Neural cell (in vitro differentiated cells): ENCODE data around the gene PCYT2.

Experiments used
- CTCF ChIP-seq: fragments of 450-650 bp; IDR thresholded peaks from 2 replicates; pipeline ENCODE4 v1.5.1; 2014; ENCODE audit warnings: antibody characterized with exemption, mild to moderate bottlenecking, moderate library complexity; ENCODE audit not compliant: poor library complexity, severe bottlenecking
- EZH2 ChIP-seq: fragments of 200-600, 300-800 bp; shearing (Covaris generic), sonication (generic); IDR thresholded peaks from 2 replicates; pipeline ENCODE4 v1.6.1; 2014; ENCODE audit warnings: antibody characterized with exemption, low read length, borderline replicate concordance, mild to moderate bottlenecking; ENCODE audit not compliant: insufficient read depth, poor library complexity, severe bottlenecking
- POLR2AphosphoS5 ChIP-seq: IDR thresholded peaks from 2 replicates; pipeline ENCODE4 v1.6.1; 2012
- RAD21 ChIP-seq: fragments of 450-650 bp; conservative IDR thresholded peaks from 2 replicates; pipeline ENCODE4 v1.6.1; 2014; ENCODE audit warnings: antibody characterized with exemption, mild to moderate bottlenecking, moderate library complexity
- TF ChIP-seq, protein P1 (sequence below): IDR thresholded peaks from 2 replicates; pipeline ENCODE4 v1.6.1; 2012; ENCODE audit warnings: borderline replicate concordance

DNA sequence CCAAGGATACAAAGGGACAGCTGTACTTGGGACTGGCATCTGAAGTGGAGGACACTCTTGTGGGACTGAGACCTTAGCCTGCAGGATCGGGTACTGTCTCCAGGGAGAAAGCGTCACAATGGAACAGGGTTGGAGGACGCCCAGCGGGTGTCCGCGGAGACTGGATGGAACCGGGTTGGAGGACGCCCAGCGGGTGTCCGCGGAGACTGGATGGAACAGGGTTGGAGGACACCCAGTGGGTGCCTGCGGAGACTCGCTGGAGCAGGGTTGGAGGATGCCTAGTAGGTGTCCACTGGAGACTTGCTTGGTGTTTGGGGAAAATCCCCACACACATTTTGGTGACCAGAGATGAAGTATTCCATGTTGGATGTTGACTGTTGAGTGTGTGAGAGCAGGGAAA lies 36.0 kb upstream of the PCYT2 start, which contains the start of gene MYADML2:
- TF ChIP-seq CTCF = no peak
- no peak for TF ChIP-seq POLR2AphosphoS5
- no peak for TF ChIP-seq EZH2
- TF ChIP-seq RAD21 = no peak
- TF ChIP-seq, protein P1, sequence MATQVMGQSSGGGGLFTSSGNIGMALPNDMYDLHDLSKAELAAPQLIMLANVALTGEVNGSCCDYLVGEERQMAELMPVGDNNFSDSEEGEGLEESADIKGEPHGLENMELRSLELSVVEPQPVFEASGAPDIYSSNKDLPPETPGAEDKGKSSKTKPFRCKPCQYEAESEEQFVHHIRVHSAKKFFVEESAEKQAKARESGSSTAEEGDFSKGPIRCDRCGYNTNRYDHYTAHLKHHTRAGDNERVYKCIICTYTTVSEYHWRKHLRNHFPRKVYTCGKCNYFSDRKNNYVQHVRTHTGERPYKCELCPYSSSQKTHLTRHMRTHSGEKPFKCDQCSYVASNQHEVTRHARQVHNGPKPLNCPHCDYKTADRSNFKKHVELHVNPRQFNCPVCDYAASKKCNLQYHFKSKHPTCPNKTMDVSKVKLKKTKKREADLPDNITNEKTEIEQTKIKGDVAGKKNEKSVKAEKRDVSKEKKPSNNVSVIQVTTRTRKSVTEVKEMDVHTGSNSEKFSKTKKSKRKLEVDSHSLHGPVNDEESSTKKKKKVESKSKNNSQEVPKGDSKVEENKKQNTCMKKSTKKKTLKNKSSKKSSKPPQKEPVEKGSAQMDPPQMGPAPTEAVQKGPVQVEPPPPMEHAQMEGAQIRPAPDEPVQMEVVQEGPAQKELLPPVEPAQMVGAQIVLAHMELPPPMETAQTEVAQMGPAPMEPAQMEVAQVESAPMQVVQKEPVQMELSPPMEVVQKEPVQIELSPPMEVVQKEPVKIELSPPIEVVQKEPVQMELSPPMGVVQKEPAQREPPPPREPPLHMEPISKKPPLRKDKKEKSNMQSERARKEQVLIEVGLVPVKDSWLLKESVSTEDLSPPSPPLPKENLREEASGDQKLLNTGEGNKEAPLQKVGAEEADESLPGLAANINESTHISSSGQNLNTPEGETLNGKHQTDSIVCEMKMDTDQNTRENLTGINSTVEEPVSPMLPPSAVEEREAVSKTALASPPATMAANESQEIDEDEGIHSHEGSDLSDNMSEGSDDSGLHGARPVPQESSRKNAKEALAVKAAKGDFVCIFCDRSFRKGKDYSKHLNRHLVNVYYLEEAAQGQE = no peak
